PC-3 (cell line): ENCODE measurements around the gene RFC4. TPM values are rescaled to one million over a fixed set of nuclear protein-coding genes. Genes with fewer than 3 reads are reported as not detected.
"Not testable (repeated sequence)": the region's sequence is repeated elsewhere in the genome, so short reads cannot be mapped to it uniquely, and the experiment has no call there.

ENCODE experiments used
- ATAC-seq: fragments of 200-7000 bp; cut with Tn5 transposase; 2 replicates; pipeline ENCODE4 v1.9.1; 2020; ENCODE audit warnings: mild to moderate bottlenecking, moderate library complexity
- BruUV-seq: library from RNA; stranded (reverse); fragments of 400-500 nt; replicated peaks from 2 replicates; lab custom pipeline; 2021; lab: Mats Ljungman, UMichigan
- CTCF ChIA-PET: fragments of 300-600 bp; sonication (Branson Sonifier 250); formaldehyde crosslinking; loops from one replicate; lab custom pipeline; 2022; ENCODE audit warnings: antibody characterized with exemption; lab: Charles Lee
- POLR2A ChIA-PET: fragments of 300-600 bp; sonication (Branson Sonifier 250); formaldehyde crosslinking; loops from one replicate; lab custom pipeline; 2022; ENCODE audit warnings: antibody characterized with exemption; ENCODE audit not compliant: unreplicated experiment; lab: Charles Lee
- DNase-seq: peaks from one replicate; pipeline ENCODE4 v3.0.0-alpha.2; 2015
- H2AFZ ChIP-seq: fragments of 300-600 bp; sonication (generic); 2 replicates; pipeline ENCODE4 v1.6.0; 2016; ENCODE audit warnings: antibody characterized with exemption, low read length
- H3F3A ChIP-seq: fragments of 300-600 bp; sonication (generic); one replicate; pipeline ENCODE4 v1.6.0; 2017; ENCODE audit warnings: antibody characterized with exemption, low read length, control low read depth, mild to moderate bottlenecking; ENCODE audit not compliant: unreplicated experiment
- H3K27ac ChIP-seq: fragments of 300-600 bp; sonication (generic); 2 replicates; pipeline ENCODE4 v1.5.1; 2016; ENCODE audit warnings: mild to moderate bottlenecking, low read length
- H3K27me3 ChIP-seq: fragments of 300-600 bp; sonication (generic); 2 replicates; pipeline ENCODE4 v1.6.1; 2016; ENCODE audit warnings: low read length, mixed read lengths
- H3K36me3 ChIP-seq: fragments of 300-600 bp; sonication (generic); 2 replicates; pipeline ENCODE4 v1.6.1; 2016; ENCODE audit warnings: low read depth, mixed run types, low read length, mixed read lengths
- H3K4me1 ChIP-seq: fragments of 300-600 bp; sonication (generic); 2 replicates; pipeline ENCODE4 v1.5.1; 2016; ENCODE audit warnings: low read length; ENCODE audit not compliant: insufficient read depth
- H3K4me2 ChIP-seq: fragments of 300-600 bp; sonication (generic); 2 replicates; pipeline ENCODE4 v1.6.0; 2016; ENCODE audit warnings: low read length
- H3K4me3 ChIP-seq: fragments of 300-600 bp; sonication (generic); 2 replicates; pipeline ENCODE4 v1.5.1; 2016; ENCODE audit warnings: mild to moderate bottlenecking, low read length, mixed read lengths
- H3K79me2 ChIP-seq: fragments of 300-600 bp; sonication (generic); 2 replicates; pipeline ENCODE4 v1.6.1; 2017; ENCODE audit warnings: low read length, mixed read lengths
- H3K9ac ChIP-seq: fragments of 300-600 bp; sonication (generic); 2 replicates; pipeline ENCODE4 v1.6.0; 2016; ENCODE audit warnings: mild to moderate bottlenecking, low read length
- H3K9me2 ChIP-seq: fragments of 300-600 bp; sonication (generic); replicated peaks from 2 replicates; pipeline ENCODE4 v1.6.1; 2016; ENCODE audit warnings: mixed run types, low read length, mixed read lengths
- H3K9me3 ChIP-seq: fragments of 300-600 bp; sonication (generic); 2 replicates; pipeline ENCODE4 v1.6.1; 2016; ENCODE audit warnings: low read length, mixed read lengths
- H4K20me1 ChIP-seq: fragments of 300-600 bp; sonication (generic); 2 replicates; pipeline ENCODE4 v1.6.1; 2016; ENCODE audit warnings: low read length, mixed read lengths
- CTCF ChIP-seq: fragments of 300-600 bp; sonication (generic); conservative IDR thresholded peaks from 2 replicates; pipeline ENCODE4 v1.5.1; 2017; ENCODE audit warnings: antibody characterized with exemption, low read depth, mild to moderate bottlenecking, low read length
- EZH2 ChIP-seq: fragments of 300-600 bp; sonication (generic); IDR thresholded peaks from one replicate; pipeline ENCODE4 v1.6.1; 2017; ENCODE audit warnings: antibody characterized with exemption, mild to moderate bottlenecking, low read length; ENCODE audit not compliant: unreplicated experiment
- EZH2phosphoT487 ChIP-seq: fragments of 300-600 bp; sonication (generic); IDR thresholded peaks from 2 replicates; pipeline ENCODE4 v1.6.1; 2018; ENCODE audit warnings: mild to moderate bottlenecking, antibody characterized with exemption, low read length, borderline replicate concordance
- intact Hi-C: fragments of 100-400 bp; cut with micrococcal nuclease; formaldehyde crosslinking; loops from 2 replicates; pipeline ENCODE4 v1.9.0; 2023
- total RNA-seq: library from RNA; depleted of rRNA; stranded (reverse); fragments of >200 nt; gene quantifications from 2 replicates; pipeline ENCODE4 v1.2.3, GENCODE V29; 2014

RFC4 gene
- total RNA-seq, 1 experiment from 2014 or later, result 73.0 TPM

GRCh38 chr3:186807231-186807630, 949 bp upstream of the RFC4 start:
- BruUV-seq, result no TSS peak
- Histone ChIP-seq H3K9me3 (no peaks in the 10 kb centered on the region), H4K20me1 (no peaks in the 10 kb centered on the region), H3K9me2 (no peaks in the 10 kb centered on the region), H3F3A (no peaks in the 10 kb centered on the region), H3K27me3 (no peaks in the 10 kb centered on the region), H3K27ac (no peak overlapping the region), H3K9ac (peak overlapping the region; percentile 91), H3K4me2 (peak overlapping the region; percentile 86), H3K79me2 (peaks cover 19% of the 10 kb centered on the region), H2AFZ (peak overlapping the region; percentile 93), H3K4me3 (peak overlapping the region; percentile 76), H3K4me1 (peaks cover 25% of the 10 kb centered on the region), H3K36me3 (peaks cover 7% of the 10 kb centered on the region; the same call in 1 of the 2 replicates)
- ChIA-PET POLR2A (interaction anchor here (0.6 kb wide), 3 partner anchors 174 to 730 kb away, joined by 3 to 5 read pairs (median 5); no protein-coding TSS in a partner anchor), CTCF (no interaction called here)
- intact Hi-C loops, result loop anchor here (2.0 kb wide), 1 partner anchor 16 kb away; no protein-coding TSS in a partner anchor
- TF ChIP-seq CTCF (no peak), EZH2phosphoT487 (no peak), EZH2 (no peak)
- DNase-seq (no peak), ATAC-seq (no peak)

GRCh38 chr3:186803447-186803846, 2.8 kb downstream of the RFC4 start:
- H3F3A ChIP-seq, CTCF ChIA-PET, H3K27me3 ChIP-seq, POLR2A ChIA-PET, H3K27ac ChIP-seq, ATAC-seq, intact Hi-C loops, H3K9ac ChIP-seq, H4K20me1 ChIP-seq, H3K4me2 ChIP-seq, DNase-seq, H3K9me2 ChIP-seq, H3K4me3 ChIP-seq, H2AFZ ChIP-seq, BruUV-seq, H3K9me3 ChIP-seq: not testable (repeated sequence)
- Histone ChIP-seq H3K4me1 (peaks cover 19% of the 10 kb centered on the region), H3K36me3 (peaks cover 34% of the 10 kb centered on the region), H3K79me2 (peaks cover 19% of the 10 kb centered on the region)

GRCh38 chr3:186802701-186803100, 3.6 kb downstream of the RFC4 start:
- H3K9me2 ChIP-seq, result no peaks in the 10 kb centered on the region
- no peaks in the 10 kb centered on the region for H3F3A ChIP-seq
- H3K9me3 ChIP-seq, result no peaks in the 10 kb centered on the region
- H2AFZ ChIP-seq, result no peak overlapping the region
- no peak overlapping the region for H3K4me2 ChIP-seq
- no TSS peak for BruUV-seq
- H3K4me1 ChIP-seq, result peaks cover 18% of the 10 kb centered on the region
- no peak overlapping the region for H3K9ac ChIP-seq
- no peaks in the 10 kb centered on the region for H3K27me3 ChIP-seq
- ATAC-seq (no peak), DNase-seq (no peak)
- no peak overlapping the region for H3K4me3 ChIP-seq
- H3K27ac ChIP-seq, result no peak overlapping the region
- intact Hi-C loops, result no loop called here
- TF ChIP-seq EZH2phosphoT487 (no peak), EZH2 (no peak), CTCF (no peak)
- CTCF ChIA-PET, result no interaction called here
- POLR2A ChIA-PET, result no interaction called here
- peaks cover 19% of the 10 kb centered on the region for H3K79me2 ChIP-seq
- H4K20me1 ChIP-seq, result no peaks in the 10 kb centered on the region
- H3K36me3 ChIP-seq, result peaks cover 39% of the 10 kb centered on the region
